IMR-90 (cell line): ENCODE data around the gene WDR90. TPM values are rescaled to one million over a fixed set of nuclear protein-coding genes. Genes with fewer than 3 reads are reported as not detected.
"Not testable (repeated sequence)": the region's sequence is repeated elsewhere in the genome, so short reads cannot be mapped to it uniquely, and the experiment has no call there.

Source experiments
- ATAC-seq: fragments of 200-7000 bp; cut with Tn5 transposase; 2 replicates; pipeline ENCODE4 v1.9.1; 2020; ENCODE audit warnings: low read depth, mild to moderate bottlenecking, moderate library complexity
- BruUV-seq: library from RNA; stranded (reverse); fragments of 400-500 nt; replicated peaks from 2 replicates; lab custom pipeline; 2021; lab: Mats Ljungman, UMichigan
- CTCF ChIA-PET: fragments of 300-600 bp; formaldehyde crosslinking; extraction: SDS; loops from one replicate; lab custom pipeline; 2021; ENCODE audit warnings: antibody characterized with exemption; lab: Yijun Ruan, JAX
- POLR2A ChIA-PET: fragments of 300-600 bp; sonication (Branson Sonifier 250); formaldehyde crosslinking; loops from one replicate; lab custom pipeline; 2022; ENCODE audit warnings: antibody characterized with exemption; ENCODE audit not compliant: unreplicated experiment; lab: Charles Lee
- DNase-seq: peaks from one replicate; pipeline ENCODE4 v3.0.0; 2013
- H2AFZ ChIP-seq: replicated peaks from 2 replicates; pipeline ENCODE3; 2013; ENCODE audit warnings: low read length, mild to moderate bottlenecking; ENCODE audit not compliant: poor library complexity
- H2AK5ac ChIP-seq: 2 replicates; pipeline ENCODE4 v1.6.1; 2013; ENCODE audit warnings: low read depth, low read length, inconsistent platforms
- H2AK9ac ChIP-seq: replicated peaks from 2 replicates; pipeline ENCODE3; 2013; ENCODE audit warnings: mild to moderate bottlenecking, low read depth, low read length, moderate library complexity; ENCODE audit not compliant: poor library complexity
- H2BK120ac ChIP-seq: 2 replicates; pipeline ENCODE4 v1.6.1; 2013; ENCODE audit warnings: low read depth, low read length, inconsistent platforms
- H2BK15ac ChIP-seq: 3 replicates; pipeline ENCODE4 v1.6.1; 2013; ENCODE audit warnings: low read depth, low read length, inconsistent platforms
- H2BK20ac ChIP-seq: 2 replicates; pipeline ENCODE4 v1.6.1; 2013; ENCODE audit warnings: low read depth, mild to moderate bottlenecking, inconsistent platforms, low read length, moderate library complexity
- H2BK5ac ChIP-seq: 2 replicates; pipeline ENCODE4 v1.6.1; 2013; ENCODE audit warnings: mild to moderate bottlenecking, low read depth, low read length, inconsistent platforms; ENCODE audit not compliant: poor library complexity, severe bottlenecking
- H3K14ac ChIP-seq: replicated peaks from 2 replicates; pipeline ENCODE4 v1.6.1; 2013; ENCODE audit warnings: low read depth, low read length, inconsistent platforms
- H3K18ac ChIP-seq: 2 replicates; pipeline ENCODE4 v1.6.1; 2013; ENCODE audit warnings: low read depth, low read length, control low read depth
- H3K23ac ChIP-seq: 2 replicates; pipeline ENCODE4 v1.6.1; 2013; ENCODE audit warnings: low read depth, low read length, inconsistent platforms
- H3K27ac ChIP-seq: 2 replicates; pipeline ENCODE4 v1.5.1; 2013; ENCODE audit warnings: mild to moderate bottlenecking, control low read depth, low read length; ENCODE audit not compliant: insufficient read depth
- H3K27me3 ChIP-seq: 2 replicates; pipeline ENCODE4 v1.6.1; 2013; ENCODE audit warnings: low read length; ENCODE audit not compliant: control insufficient read depth, insufficient read depth
- H3K36me3 ChIP-seq: 2 replicates; pipeline ENCODE4 v1.6.1; 2013; ENCODE audit warnings: low read length, mixed read lengths; ENCODE audit not compliant: control insufficient read depth, insufficient read depth
- H3K4ac ChIP-seq: 2 replicates; pipeline ENCODE4 v1.6.1; 2013; ENCODE audit warnings: low read depth, low read length, inconsistent platforms
- H3K4me1 ChIP-seq: 2 replicates; pipeline ENCODE4 v1.6.1; 2013; ENCODE audit warnings: low read length, mixed read lengths; ENCODE audit not compliant: control insufficient read depth, insufficient read depth
- H3K4me2 ChIP-seq: 2 replicates; pipeline ENCODE4 v1.6.1; 2013; ENCODE audit warnings: low read depth, mild to moderate bottlenecking, control low read depth, low read length, moderate library complexity
- H3K4me3 ChIP-seq: 2 replicates; pipeline ENCODE4 v1.5.1; 2013; ENCODE audit warnings: low read depth, mild to moderate bottlenecking, control low read depth, low read length, moderate library complexity; ENCODE audit not compliant: insufficient read depth
- H3K56ac ChIP-seq: 2 replicates; pipeline ENCODE4 v1.6.1; 2013; ENCODE audit warnings: low read length, inconsistent platforms; ENCODE audit not compliant: insufficient read depth; ENCODE audit errors: extremely low read depth
- H3K79me1 ChIP-seq, 2 experiments: 2 replicates each; pipeline ENCODE4 v1.6.1; 2013; ENCODE audit warnings: low read length in 2 of 2, inconsistent platforms in 1 of 2, low read depth in 1 of 2
- H3K9ac ChIP-seq: 2 replicates; pipeline ENCODE4 v1.6.1; 2013; ENCODE audit warnings: low read depth, low read length, control low read depth
- H3K9me1 ChIP-seq: 2 replicates; pipeline ENCODE4 v1.6.1; 2013; ENCODE audit warnings: low read length, inconsistent platforms; ENCODE audit not compliant: insufficient read depth
- H3K9me3 ChIP-seq: 2 replicates; pipeline ENCODE4 v1.6.1; 2013; ENCODE audit warnings: low read length; ENCODE audit not compliant: control insufficient read depth, insufficient read depth
- H4K20me1 ChIP-seq: 2 replicates; pipeline ENCODE4 v1.6.1; 2013; ENCODE audit warnings: low read length, inconsistent platforms; ENCODE audit not compliant: insufficient read depth
- H4K5ac ChIP-seq: 2 replicates; pipeline ENCODE4 v1.6.1; 2013; ENCODE audit warnings: mild to moderate bottlenecking, low read depth, low read length, control low read depth
- H4K8ac ChIP-seq, 2 experiments: 2 replicates each; pipeline ENCODE4 v1.6.1; 2013; ENCODE audit warnings: low read depth in 2 of 2, low read length in 2 of 2, control low read depth in 1 of 2, inconsistent platforms in 1 of 2
- H4K91ac ChIP-seq: 2 replicates; pipeline ENCODE4 v1.6.1; 2013; ENCODE audit warnings: low read depth, low read length, inconsistent platforms; ENCODE audit not compliant: insufficient read depth
- CEBPB ChIP-seq: IDR thresholded peaks from 2 replicates; pipeline ENCODE4 v1.6.1; 2012; ENCODE audit warnings: low read depth, low read length, improper control_type of control experiment
- FOS ChIP-seq: fragments of 150-350 bp; IDR thresholded peaks from 2 replicates; pipeline ENCODE4 v1.6.1; 2016; ENCODE audit warnings: low read depth, low read length
- MAZ ChIP-seq: IDR thresholded peaks from 2 replicates; pipeline ENCODE4 v1.6.1; 2012; ENCODE audit warnings: low read depth, mild to moderate bottlenecking, low read length, improper control_type of control experiment, moderate library complexity, borderline replicate concordance
- POLR2A ChIP-seq: IDR thresholded peaks from 2 replicates; pipeline ENCODE4 v1.6.1; 2012; ENCODE audit warnings: mild to moderate bottlenecking, low read depth, low read length
- RAD21 ChIP-seq: IDR thresholded peaks from 2 replicates; pipeline ENCODE4 v1.6.1; 2012; ENCODE audit warnings: low read length, improper control_type of control experiment
- SMC3 ChIP-seq: fragments of 150-350 bp; IDR thresholded peaks from 2 replicates; pipeline ENCODE4 v1.6.1; 2016; ENCODE audit warnings: low read depth, mild to moderate bottlenecking, antibody characterized with exemption, low read length, moderate library complexity
- WGBS, 2 experiments: methylation state at CpG; one replicate each; pipeline versions ENCODE4 v1.1.5 to v1.1.7; 2013; ENCODE audit warnings: missing lambda C conversion rate in 2 of 2; ENCODE audit not compliant: insufficient read length in 1 of 2; ENCODE audit errors: extremely low coverage in 2 of 2; 5-methylcytosine and 5-hydroxymethylcytosine counted together
- dilution Hi-C: fragments of 300-500 bp; cut with HindIII; formaldehyde crosslinking; loops from one replicate; pipeline ENCODE4 v1.14.3; 2018; ENCODE audit warnings: low sequenced_read_pairs; ENCODE audit not compliant: unreplicated experiment
- in situ Hi-C: fragments of 300-500 bp; cut with MboI; formaldehyde crosslinking; loops from 3 replicates; pipeline ENCODE4 v1.14.3; 2019; ENCODE audit warnings: low sequenced_read_pairs, inconsistent platforms, mixed read lengths
- intact Hi-C: fragments of 100-400 bp; cut with micrococcal nuclease; formaldehyde crosslinking; loops from 2 replicates; pipeline ENCODE4 v1.10.0; 2022
- polyA plus RNA-seq, 3 experiments: library from polyadenylated mRNA; depleted of rRNA; stranded (reverse); fragments of >200 nt; gene quantifications; 2 replicates each; pipeline ENCODE4 v1.2.3, GENCODE V29; 2012; ENCODE audit warnings: low replicate concordance in 1 of 3
- total RNA-seq: library from RNA; depleted of rRNA; stranded (reverse); fragments of >200 nt; gene quantifications from 2 replicates; pipeline ENCODE4 v1.2.3, GENCODE V29; 2012
- TF ChIP-seq, protein P1 (sequence below): conservative IDR thresholded peaks from 2 replicates; pipeline ENCODE4 v1.5.1; 2012; ENCODE audit warnings: mild to moderate bottlenecking, low read depth, low read length, improper control_type of control experiment
- TF ChIP-seq, protein P2 (sequence below): fragments of 150-350 bp; IDR thresholded peaks from 2 replicates; pipeline ENCODE4 v1.6.1; 2017; ENCODE audit warnings: mild to moderate bottlenecking, antibody characterized with exemption, low read length, low read depth

WDR90 gene
- total and polyA plus RNA-seq, 2 of the 4 experiments (the other 2 are of a cell fraction): 1.4 to 18.7 TPM

DNA sequence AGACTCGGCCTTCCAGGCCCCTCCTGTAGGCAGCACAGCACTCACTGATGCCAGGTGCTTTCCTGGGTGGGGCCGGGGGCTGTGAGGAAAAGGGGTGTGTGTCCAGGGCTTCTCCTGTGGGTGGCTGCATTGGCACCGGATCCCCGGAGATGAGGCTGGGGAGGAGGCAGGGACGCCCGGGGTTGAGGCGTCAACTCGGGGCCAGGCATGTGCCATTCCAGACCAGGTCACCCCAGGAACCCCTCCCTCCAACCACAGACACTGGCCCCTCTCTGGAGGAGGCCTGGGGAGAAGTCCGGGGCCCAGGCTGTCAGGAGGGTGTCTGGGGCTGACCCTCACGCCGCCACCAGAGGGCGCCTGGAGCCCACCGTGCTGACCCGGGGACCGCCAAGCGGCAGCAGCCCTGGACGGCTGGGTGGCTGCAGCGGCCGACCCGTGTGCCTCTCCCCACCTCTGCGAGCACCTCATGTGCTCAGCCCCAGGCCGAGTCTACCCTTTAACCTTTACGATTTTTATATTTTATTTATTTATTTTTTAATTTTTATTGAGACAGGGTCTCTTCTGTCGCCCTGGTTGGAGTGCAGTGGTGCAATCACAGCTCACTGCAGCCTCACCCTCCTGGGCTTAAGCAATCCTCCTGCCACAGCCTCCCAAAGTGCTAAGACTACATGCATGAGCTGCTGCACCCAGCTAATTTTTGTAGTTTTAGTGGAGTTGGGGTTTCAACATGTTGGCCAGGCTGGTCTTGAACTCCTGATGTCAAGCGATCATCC is 62.6 kb downstream of the WDR90 start (continued):
- peak; percentile 87 for TF ChIP-seq SMC3
- no peak for TF ChIP-seq POLR2A

DNA sequence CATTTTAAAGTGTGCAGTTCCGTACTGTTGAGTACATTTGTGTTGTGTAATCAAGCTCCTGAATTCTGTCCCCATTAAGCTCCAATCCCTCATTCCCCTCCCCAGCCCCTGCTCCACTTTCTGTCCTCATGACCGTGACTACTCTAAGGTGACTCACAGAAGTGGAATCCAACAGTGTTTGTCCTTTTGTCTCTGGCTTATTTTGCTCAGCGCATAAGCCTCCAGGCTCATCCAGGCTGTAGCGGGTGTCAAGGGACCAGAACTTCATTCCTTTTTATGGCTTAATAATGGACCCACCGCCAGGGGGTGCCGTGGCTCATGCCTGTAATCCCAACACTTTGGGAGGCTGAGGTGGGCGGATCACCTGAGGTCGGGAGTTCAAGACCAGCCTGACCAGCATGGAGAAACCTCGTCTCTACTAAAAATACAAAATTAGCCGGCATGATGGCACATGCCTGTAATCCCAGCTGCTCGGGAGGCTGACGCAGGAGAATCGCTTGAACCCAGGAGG is 63.6 kb downstream of the WDR90 start:
- DNase-seq: peak; percentile 96
- H2BK5ac ChIP-seq, H4K8ac ChIP-seq, H2AK9ac ChIP-seq, H2BK15ac ChIP-seq, H3K14ac ChIP-seq, H2BK120ac ChIP-seq, H4K5ac ChIP-seq, H3K27ac ChIP-seq, H2BK20ac ChIP-seq, H3K18ac ChIP-seq, BruUV-seq, dilution Hi-C loops, H3K23ac ChIP-seq, H3K4me3 ChIP-seq, H3K27me3 ChIP-seq, H3K9me3 ChIP-seq, H3K9me1 ChIP-seq, H4K91ac ChIP-seq, H3K4ac ChIP-seq, H3K36me3 ChIP-seq, H3K9ac ChIP-seq, H3K56ac ChIP-seq, POLR2A ChIA-PET, H3K4me2 ChIP-seq, H2AK5ac ChIP-seq: not testable (repeated sequence)
- CTCF ChIA-PET: interaction anchor here (0.8 to 1.3 kb wide), 2 partner anchors 71 to 72 kb away, joined by 3 to 6 read pairs; no protein-coding TSS in a partner anchor
- H4K20me1 ChIP-seq: peaks cover 17% of the 10 kb centered on the region
- peaks cover 14% of the 10 kb centered on the region; the same call in 1 of the 2 replicates for H3K4me1 ChIP-seq
- TF ChIP-seq MAZ (peak; percentile 52; the same call in 1 of the 2 replicates), RAD21 (peak; percentile 33; the same call in 1 of the 2 replicates), SMC3 (peak; percentile 40), CEBPB (peak; percentile 87), FOS (peak; percentile 71)
- TF ChIP-seq, protein P1, sequence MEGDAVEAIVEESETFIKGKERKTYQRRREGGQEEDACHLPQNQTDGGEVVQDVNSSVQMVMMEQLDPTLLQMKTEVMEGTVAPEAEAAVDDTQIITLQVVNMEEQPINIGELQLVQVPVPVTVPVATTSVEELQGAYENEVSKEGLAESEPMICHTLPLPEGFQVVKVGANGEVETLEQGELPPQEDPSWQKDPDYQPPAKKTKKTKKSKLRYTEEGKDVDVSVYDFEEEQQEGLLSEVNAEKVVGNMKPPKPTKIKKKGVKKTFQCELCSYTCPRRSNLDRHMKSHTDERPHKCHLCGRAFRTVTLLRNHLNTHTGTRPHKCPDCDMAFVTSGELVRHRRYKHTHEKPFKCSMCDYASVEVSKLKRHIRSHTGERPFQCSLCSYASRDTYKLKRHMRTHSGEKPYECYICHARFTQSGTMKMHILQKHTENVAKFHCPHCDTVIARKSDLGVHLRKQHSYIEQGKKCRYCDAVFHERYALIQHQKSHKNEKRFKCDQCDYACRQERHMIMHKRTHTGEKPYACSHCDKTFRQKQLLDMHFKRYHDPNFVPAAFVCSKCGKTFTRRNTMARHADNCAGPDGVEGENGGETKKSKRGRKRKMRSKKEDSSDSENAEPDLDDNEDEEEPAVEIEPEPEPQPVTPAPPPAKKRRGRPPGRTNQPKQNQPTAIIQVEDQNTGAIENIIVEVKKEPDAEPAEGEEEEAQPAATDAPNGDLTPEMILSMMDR: peak; percentile 55
- TF ChIP-seq, protein P2, sequence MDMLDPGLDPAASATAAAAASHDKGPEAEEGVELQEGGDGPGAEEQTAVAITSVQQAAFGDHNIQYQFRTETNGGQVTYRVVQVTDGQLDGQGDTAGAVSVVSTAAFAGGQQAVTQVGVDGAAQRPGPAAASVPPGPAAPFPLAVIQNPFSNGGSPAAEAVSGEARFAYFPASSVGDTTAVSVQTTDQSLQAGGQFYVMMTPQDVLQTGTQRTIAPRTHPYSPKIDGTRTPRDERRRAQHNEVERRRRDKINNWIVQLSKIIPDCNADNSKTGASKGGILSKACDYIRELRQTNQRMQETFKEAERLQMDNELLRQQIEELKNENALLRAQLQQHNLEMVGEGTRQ: peak; percentile 37; the same call in 1 of the 2 replicates
- H2AFZ ChIP-seq: peak overlapping the region; percentile 19
- peaks cover 0 to 12% of the 10 kb centered on the region in 2 experiments; a peak in 1 of 4 replicates for H3K79me1 ChIP-seq
- WGBS, 2 experiments: 65% methylated on average over 4 of the region's 13 CpGs; no CpG with 5 or more reads in 1 of the 2 experiments
- intact Hi-C loops (loop anchor here (2.0 to 5.0 kb wide), 3 partner anchors 76 to 342 kb away; partner anchors contain the start of genes CHTF18, RPUSD1 and SOX8), in situ Hi-C loops (loop anchor here (5.0 to 25.0 kb wide), 2 partner anchors 75 to 350 kb away; partner anchors contain the start of genes CHTF18, RPUSD1 and SSTR5)
- ATAC-seq: peak; percentile 28
